Lower leg skin (tissue), 4 donors: ENCODE measurements around the gene ISM2. TPM values are rescaled to one million over a fixed set of nuclear protein-coding genes. Genes with fewer than 3 reads are reported as not detected.

ENCODE experiments used
- DNase-seq, 2 donors: peaks; one replicate each; pipeline ENCODE4 v3.0.0-alpha.2; 2019; ENCODE audit warnings: low spot score in 2 of 2
- H3K4me3 ChIP-seq: fragments of 200-600 bp; sonication (generic); 2 replicates; pipeline ENCODE4 v1.5.1; 2017; ENCODE audit warnings: mild to moderate bottlenecking, low read depth; ENCODE audit not compliant: poor library complexity, severe bottlenecking
- CTCF ChIP-seq, 3 donors: fragments of 450-650 bp; IDR thresholded peaks; one replicate each; pipeline ENCODE4 v1.5.1; 2016; ENCODE audit warnings: antibody characterized with exemption in 3 of 3, mild to moderate bottlenecking in 3 of 3, moderate library complexity in 2 of 3
- POLR2A ChIP-seq, 2 donors: fragments of 450-650 bp; IDR thresholded peaks; one replicate each; pipeline ENCODE4 v1.6.1; 2016 to 2017; ENCODE audit warnings: antibody characterized with exemption in 2 of 2, mild to moderate bottlenecking in 1 of 2, moderate library complexity in 1 of 2
- WGBS, 2 donors: methylation state at CpG; one replicate each; pipeline ENCODE4 v1.1.5; 2018; 5-methylcytosine and 5-hydroxymethylcytosine counted together
- intact Hi-C: fragments of 100-400 bp; cut with DNase I; formaldehyde crosslinking; loops from one replicate; pipeline ENCODE4 v1.15.0; 2023; ENCODE audit warnings: low total_unique reads
- total RNA-seq, 4 donors: library from RNA; depleted of rRNA; stranded (reverse); fragments of >200 nt; gene quantifications; one replicate each; pipeline ENCODE4 v1.1.0, GENCODE V29; 2016

Gene ISM2
- total RNA-seq, 4 donors from 2014 or later: 0.19 to 0.27 TPM; not detected in 2

DNA sequence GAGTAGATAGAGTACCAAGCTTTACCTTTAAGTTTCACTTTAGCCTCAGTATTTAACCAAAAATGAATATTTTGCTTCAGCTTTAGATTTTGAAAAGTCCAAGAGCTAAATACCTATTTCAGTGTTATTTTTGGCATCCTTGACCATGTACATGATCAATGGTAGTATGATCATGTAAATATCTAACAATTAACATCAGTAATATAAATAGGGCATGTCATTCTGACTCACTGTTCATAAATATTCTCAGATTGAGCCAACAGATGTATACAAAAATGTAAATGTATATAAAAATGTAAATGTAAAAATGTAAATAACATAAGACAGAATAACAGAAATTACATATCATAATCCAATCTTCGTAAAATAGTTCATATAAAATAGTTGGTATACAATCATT, 60.0 kb downstream of the ISM2 start:
- no peak for TF ChIP-seq CTCF (IDR thresholded peaks at IDR 0.05)
- TF ChIP-seq POLR2A (IDR thresholded peaks at IDR 0.05): no peak
- H3K4me3 ChIP-seq: no peak overlapping the region
- intact Hi-C loops: no loop called here
- WGBS, 2 donors: 96 to 99% methylated on average over 1 of the region's 1 CpG
- DNase-seq: no peak

GRCh38 chr14:77436042-77436441, 62.6 kb downstream of the ISM2 start:
- TF ChIP-seq CTCF (IDR thresholded peaks at IDR 0.05) (no peak), POLR2A (IDR thresholded peaks at IDR 0.05) (no peak)
- 97 to 98% methylated on average over 3 of the region's 3 CpGs for WGBS, 2 donors
- DNase-seq: no peak
- H3K4me3 ChIP-seq: no peak overlapping the region
- intact Hi-C loops: no loop called here

- intact Hi-C loops: no loop called here
- 95 to 96% methylated on average over 3 of the region's 3 CpGs for WGBS, 2 donors
Measured at GRCh38 chr14:77426396-77426795, 72.2 kb downstream of the ISM2 start.

DNA sequence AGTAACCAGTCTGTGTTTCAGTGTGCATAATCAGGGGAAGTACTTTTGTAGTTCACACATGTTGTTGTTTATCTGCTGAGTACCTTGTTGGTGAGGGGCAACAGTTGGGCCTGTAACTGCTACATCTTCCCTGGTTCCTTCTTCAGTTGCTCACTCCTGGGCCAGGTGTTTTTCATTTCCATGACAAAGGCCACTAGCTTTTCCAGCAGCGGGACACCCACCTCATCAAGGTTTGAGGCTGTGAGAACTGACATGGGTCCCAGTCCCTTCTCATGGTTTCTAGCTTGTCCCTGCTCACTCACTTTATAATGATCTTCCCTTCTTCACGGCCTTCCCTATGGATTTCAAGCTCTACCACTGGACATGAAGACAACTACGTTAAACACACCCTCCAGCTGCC, 73.8 kb downstream of the ISM2 start:
- no peak for DNase-seq
- 95 to 97% methylated on average over 3 of the region's 3 CpGs for WGBS, 2 donors
- no peak overlapping the region for H3K4me3 ChIP-seq
- intact Hi-C loops: no loop called here
- no peak for TF ChIP-seq POLR2A (IDR thresholded peaks at IDR 0.05)
- no peak for TF ChIP-seq CTCF (IDR thresholded peaks at IDR 0.05)

More at GRCh38 chr14:77426396-77426795, 72.2 kb downstream of the ISM2 start:
- H3K4me3 ChIP-seq: no peak overlapping the region
- no peak for TF ChIP-seq CTCF (IDR thresholded peaks at IDR 0.05)
- TF ChIP-seq POLR2A (IDR thresholded peaks at IDR 0.05): no peak
- no peak for DNase-seq

Other genes with a start within 250 kb of the ISM2 start
- not detected for gene NGB, start 227.6 kb downstream of the ISM2 start, total RNA-seq
- gene POMT2, start 177.9 kb downstream of the ISM2 start, total RNA-seq: 10 to 100 TPM in 3 of 4 donors, 1 to 10 TPM in 1; 9.1 to 23.0 (median 15.9) TPM
- 10 to 100 TPM; 24.6 to 37.5 (median 29.9) TPM for gene GSTZ1, start 177.8 kb downstream of the ISM2 start, total RNA-seq
- 1 to 10 TPM; 6.4 to 8.9 (median 7.4) TPM for gene TMED8, start 121.7 kb downstream of the ISM2 start, total RNA-seq
- under 1 TPM in 1 of 4 donors, not detected in 3; 0.64 TPM for gene SAMD15, start 121.4 kb downstream of the ISM2 start, total RNA-seq
- under 1 TPM; 0.15 to 0.63 (median 0.40) TPM for gene NOXRED1, start 75.3 kb downstream of the ISM2 start, total RNA-seq
- 10 to 100 TPM; 12.9 to 18.4 (median 15.9) TPM for gene VIPAS39, start 41.2 kb downstream of the ISM2 start, total RNA-seq
- gene AHSA1, start 40.7 kb downstream of the ISM2 start, total RNA-seq: 10 to 100 TPM; 77.8 to 98.7 (median 92.6) TPM
- gene SPTLC2, start 117.8 kb upstream of the ISM2 start, total RNA-seq: 10 to 100 TPM; 18.4 to 31.8 (median 22.1) TPM
- 10 to 100 TPM; 10.7 to 15.8 (median 14.9) TPM for gene ALKBH1, start 209.2 kb upstream of the ISM2 start, total RNA-seq
- 100 to 1,000 TPM in 3 of 4 donors, 10 to 100 TPM in 1; 87.1 to 309 (median 107) TPM for gene SLIRP, start 209.3 kb upstream of the ISM2 start, total RNA-seq